Measurements from ENCODE around the gene FLRT2.

FLRT2 gene

GRCh38 chr14:85601690-85602089 is 71.7 kb downstream of the FLRT2 start:
- DNase-seq: no peak

- no peak for DNase-seq
Observed at GRCh38 chr14:85602345-85602744, 72.4 kb downstream of the FLRT2 start.

GRCh38 chr14:85604021-85604420 is 74.1 kb downstream of the FLRT2 start:
- no peak for DNase-seq

GRCh38 chr14:85604714-85605113 is 74.8 kb downstream of the FLRT2 start:
- DNase-seq: no peak

- DNase-seq: no peak
Observed at GRCh38 chr14:85607651-85608081, 77.7 kb downstream of the FLRT2 start.

- no peak for DNase-seq
Observed at GRCh38 chr14:85613496-85613895, 83.6 kb downstream of the FLRT2 start.

GRCh38 chr14:85616386-85616885 is 86.5 kb downstream of the FLRT2 start:
- no peak for DNase-seq

GRCh38 chr14:85616886-85617285 is 86.9 kb downstream of the FLRT2 start:
- no peak for DNase-seq

- DNase-seq: no peak
Observed at GRCh38 chr14:85617791-85618190, 87.8 kb downstream of the FLRT2 start.

- no peak for DNase-seq
Observed at GRCh38 chr14:85618390-85618789, 88.4 kb downstream of the FLRT2 start.

GRCh38 chr14:85618978-85619377 is 89.0 kb downstream of the FLRT2 start:
- no peak for DNase-seq

- no peak for DNase-seq
Observed at GRCh38 chr14:85619851-85620250, 89.9 kb downstream of the FLRT2 start.

- DNase-seq: no peak
Observed at GRCh38 chr14:85620947-85621346, 91.0 kb downstream of the FLRT2 start.

GRCh38 chr14:85622106-85622505 is 92.2 kb downstream of the FLRT2 start:
- DNase-seq: no peak

- no peak for DNase-seq
Observed at GRCh38 chr14:85622986-85623685, 93.2 kb downstream of the FLRT2 start.

GRCh38 chr14:85625925-85626585 is 96.1 kb downstream of the FLRT2 start:
- DNase-seq: no peak

GRCh38 chr14:85634205-85634604 is 104.3 kb downstream of the FLRT2 start:
- no peak for DNase-seq

- DNase-seq: no peak
Observed at GRCh38 chr14:85644211-85644610, 114.3 kb downstream of the FLRT2 start.

- DNase-seq: no peak
Observed at GRCh38 chr14:85653029-85653428, 123.1 kb downstream of the FLRT2 start.

GRCh38 chr14:85660243-85660922 is 130.4 kb downstream of the FLRT2 start:
- DNase-seq: no peak

- no peak for DNase-seq
Observed at GRCh38 chr14:85662096-85662495, 132.2 kb downstream of the FLRT2 start.

GRCh38 chr14:85663256-85663655 is 133.3 kb downstream of the FLRT2 start:
- no peak for DNase-seq

GRCh38 chr14:85663667-85664066 is 133.7 kb downstream of the FLRT2 start:
- DNase-seq: no peak

GRCh38 chr14:85675957-85676356 is 146.0 kb downstream of the FLRT2 start:
- DNase-seq: no peak
